CD4-positive, alpha-beta T cell treated with Interleukin-15 for 1 hour (primary cell): Measurements from ENCODE around the gene GPR35.

Source experiments
- DNase-seq: peaks from one replicate; pipeline ENCODE4 v3.0.0-alpha.2; 2020

The GPR35 gene, protein sequence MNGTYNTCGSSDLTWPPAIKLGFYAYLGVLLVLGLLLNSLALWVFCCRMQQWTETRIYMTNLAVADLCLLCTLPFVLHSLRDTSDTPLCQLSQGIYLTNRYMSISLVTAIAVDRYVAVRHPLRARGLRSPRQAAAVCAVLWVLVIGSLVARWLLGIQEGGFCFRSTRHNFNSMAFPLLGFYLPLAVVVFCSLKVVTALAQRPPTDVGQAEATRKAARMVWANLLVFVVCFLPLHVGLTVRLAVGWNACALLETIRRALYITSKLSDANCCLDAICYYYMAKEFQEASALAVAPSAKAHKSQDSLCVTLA

DNA sequence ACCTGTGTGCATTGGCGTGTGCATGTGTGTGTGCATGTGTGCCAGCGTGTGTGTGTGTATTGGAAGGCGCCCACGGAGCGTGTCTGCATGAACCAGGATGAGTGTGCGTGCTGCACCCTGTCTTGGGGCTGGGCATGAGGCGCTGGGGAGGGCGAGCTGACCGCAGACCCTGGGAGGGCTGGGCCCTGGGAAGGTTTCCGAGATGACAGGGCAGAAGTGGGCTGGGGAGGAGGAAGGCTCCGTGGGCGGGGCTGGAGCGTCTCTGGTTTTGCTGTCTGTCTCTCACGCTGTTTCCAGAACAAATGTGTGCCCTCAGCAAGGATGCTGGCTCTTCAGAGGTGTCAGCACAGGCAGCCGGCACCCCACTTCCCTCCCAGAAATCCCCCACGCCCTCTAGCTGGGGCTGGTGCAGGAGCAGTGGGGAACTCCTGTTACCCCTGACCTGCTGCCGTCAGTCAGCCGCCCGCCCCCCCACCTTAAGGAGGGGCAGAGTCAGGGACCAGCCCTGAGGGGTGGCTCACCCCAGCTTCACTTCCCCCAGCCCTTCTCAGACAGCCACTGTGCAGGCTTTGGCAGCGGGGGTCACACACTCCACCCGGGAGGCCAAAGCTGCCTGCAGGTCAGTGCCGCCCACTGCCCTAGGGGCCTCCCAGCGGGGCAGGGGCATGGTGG, at the start of gene GPR35:
Gene GPR35 (plus strand): TSS at position 531 of the 672 bp plus-strand sequence. CDS start 4,473 bp downstream, outside the sequence.
- peak; percentile 94 for DNase-seq

DNA sequence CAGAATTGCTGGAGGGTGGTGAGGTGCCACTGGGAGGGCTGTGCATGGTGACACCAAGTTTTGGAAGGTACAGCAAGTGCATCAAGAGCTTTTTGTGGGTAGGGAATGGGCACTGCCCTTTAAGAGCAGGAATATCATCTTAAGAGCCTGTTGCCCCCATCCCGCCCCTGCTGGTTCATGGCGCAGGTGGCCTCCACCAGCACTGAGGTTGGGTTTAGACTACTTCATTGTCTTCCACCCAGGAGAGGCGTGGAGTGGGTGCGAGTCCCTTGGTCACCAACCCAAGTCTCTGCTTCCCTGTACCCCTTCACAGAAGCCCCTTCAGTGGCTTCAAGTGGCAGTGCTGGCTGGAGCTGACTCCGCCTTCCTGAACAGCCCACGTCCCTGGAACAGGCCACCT, 49.2 kb upstream of the GPR35 start:
- no peak for DNase-seq

GRCh38 chr2:240576436-240577205, 48.7 kb upstream of the GPR35 start:
- DNase-seq: no peak

DNA sequence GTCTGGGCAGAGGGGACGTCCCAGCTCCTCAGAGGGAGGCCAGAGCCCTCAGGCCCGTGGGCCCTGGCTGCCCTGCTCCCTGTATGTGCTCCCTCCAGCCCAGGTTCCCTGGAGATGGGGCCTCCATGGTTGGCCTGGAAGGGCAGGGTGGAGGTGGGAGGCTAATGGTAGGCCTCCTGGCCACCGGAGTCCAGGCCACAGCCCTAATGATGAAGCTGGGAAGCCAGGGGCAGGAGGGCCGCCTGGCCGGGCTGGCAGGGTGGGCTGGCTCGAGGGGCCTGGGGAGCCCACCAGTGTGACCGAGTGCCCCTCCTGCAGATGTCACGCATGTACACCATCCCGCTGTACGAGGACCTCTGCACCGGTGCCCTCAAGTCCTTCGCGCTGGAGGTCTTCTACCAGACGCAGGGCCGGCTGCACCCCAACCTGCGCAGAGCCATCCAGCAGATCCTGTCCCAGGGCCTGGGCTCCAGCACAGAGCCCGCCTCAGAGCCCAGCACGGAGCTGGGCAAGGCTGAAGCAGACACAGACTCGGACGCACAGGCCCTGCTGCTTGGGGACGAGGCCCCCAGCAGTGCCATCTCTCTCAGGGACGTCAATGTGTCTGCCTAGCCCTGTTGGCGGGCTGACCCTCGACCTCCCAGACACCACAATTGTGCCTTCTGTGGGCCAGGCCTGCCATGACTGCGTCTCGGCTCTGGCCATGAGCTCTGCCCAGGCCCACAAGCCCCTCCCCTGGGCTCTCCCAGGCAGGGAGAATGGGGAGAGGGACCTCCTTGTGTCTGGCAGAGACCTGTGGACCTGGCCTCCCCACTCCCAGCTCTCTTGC, 47.8 kb upstream of the GPR35 start:
- DNase-seq: no peak

- DNase-seq: no peak
Measured at GRCh38 chr2:240578110-240578450, 47.2 kb upstream of the GPR35 start.

GRCh38 chr2:240578488-240578887, 46.8 kb upstream of the GPR35 start:
- DNase-seq: no peak

GRCh38 chr2:240579071-240579762, 46.1 kb upstream of the GPR35 start:
- DNase-seq: no peak

- peak; percentile 74 for DNase-seq
Measured at GRCh38 chr2:240579771-240580614, 45.3 kb upstream of the GPR35 start.

GRCh38 chr2:240581811-240582210, 43.5 kb upstream of the GPR35 start:
- DNase-seq: no peak

DNA sequence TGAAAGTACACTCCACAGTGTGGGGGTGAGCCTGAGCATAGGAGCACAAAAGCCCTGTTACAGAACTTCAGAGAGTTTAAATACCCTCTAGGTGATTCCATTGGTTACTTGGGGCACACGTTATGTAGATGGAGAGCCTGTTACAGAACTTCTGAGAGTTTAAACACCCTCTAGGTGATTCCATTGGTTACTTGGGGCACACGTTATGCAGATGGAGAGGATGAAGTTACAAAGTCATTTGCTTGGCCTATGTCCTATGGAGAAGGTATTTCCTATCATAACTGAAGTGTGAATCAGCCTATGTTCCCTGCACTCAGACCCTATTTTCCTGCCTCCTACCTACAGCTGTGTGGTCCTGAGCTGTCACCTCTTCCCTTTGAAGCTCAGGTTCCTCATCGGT, 42.5 kb upstream of the GPR35 start:
- DNase-seq: no peak

- DNase-seq: no peak
Measured at GRCh38 chr2:240583774-240584173, 41.5 kb upstream of the GPR35 start.

GRCh38 chr2:240584486-240585031, 40.7 kb upstream of the GPR35 start:
- peak; percentile 68 for DNase-seq

GRCh38 chr2:240585101-240585500, 40.2 kb upstream of the GPR35 start:
- no peak for DNase-seq

GRCh38 chr2:240585681-240586197, 39.5 kb upstream of the GPR35 start:
- DNase-seq: no peak

GRCh38 chr2:240586198-240586918, 38.9 kb upstream of the GPR35 start, which contains the start of gene CAPN10:
CAPN10 (plus strand) TSS chr2:240586734; CDS start chr2:240586912, 178 bp downstream.
- peak; percentile 95 for DNase-seq

DNA sequence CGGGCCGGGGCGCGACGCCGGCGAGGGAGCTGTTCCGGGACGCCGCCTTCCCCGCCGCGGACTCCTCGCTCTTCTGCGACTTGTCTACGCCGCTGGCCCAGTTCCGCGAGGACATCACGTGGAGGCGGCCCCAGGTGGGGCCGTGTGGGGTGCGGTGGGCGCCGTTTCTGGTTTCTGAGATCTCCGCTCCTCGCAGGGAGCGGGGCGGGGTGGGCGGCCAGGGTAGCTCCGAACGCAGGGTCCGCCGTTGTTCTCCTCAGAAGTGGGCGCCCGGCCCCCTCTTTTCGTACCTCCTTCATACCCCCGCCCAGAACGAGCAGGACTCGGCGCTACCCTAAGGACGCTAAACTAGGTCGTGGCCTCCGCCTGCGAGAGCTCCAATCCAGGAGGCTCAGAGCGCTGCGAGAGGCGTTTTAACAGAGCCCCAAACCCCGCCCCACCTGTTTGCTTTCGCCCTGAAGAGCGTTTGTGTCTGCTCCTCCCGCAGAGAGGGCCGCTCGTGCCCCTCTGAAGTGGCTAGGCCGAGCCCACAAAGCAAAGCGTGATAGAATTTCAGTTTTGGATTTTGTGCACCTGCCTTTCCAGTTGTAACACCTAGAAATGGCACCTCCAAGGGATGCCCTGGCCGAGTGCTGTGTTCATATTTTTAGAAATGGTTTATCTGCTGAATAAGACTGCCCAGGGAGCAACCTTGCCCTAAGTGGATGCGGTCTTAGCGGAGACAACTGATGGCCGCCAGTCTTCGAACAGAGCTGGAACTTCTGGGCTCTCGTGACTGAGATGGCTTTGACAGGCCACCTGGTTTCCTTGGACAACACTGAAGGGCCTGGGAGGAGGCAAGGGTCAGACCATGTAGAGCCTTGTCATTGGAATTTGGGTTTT, 38.1 kb upstream of the GPR35 start:
- DNase-seq: peak; percentile 38

DNA sequence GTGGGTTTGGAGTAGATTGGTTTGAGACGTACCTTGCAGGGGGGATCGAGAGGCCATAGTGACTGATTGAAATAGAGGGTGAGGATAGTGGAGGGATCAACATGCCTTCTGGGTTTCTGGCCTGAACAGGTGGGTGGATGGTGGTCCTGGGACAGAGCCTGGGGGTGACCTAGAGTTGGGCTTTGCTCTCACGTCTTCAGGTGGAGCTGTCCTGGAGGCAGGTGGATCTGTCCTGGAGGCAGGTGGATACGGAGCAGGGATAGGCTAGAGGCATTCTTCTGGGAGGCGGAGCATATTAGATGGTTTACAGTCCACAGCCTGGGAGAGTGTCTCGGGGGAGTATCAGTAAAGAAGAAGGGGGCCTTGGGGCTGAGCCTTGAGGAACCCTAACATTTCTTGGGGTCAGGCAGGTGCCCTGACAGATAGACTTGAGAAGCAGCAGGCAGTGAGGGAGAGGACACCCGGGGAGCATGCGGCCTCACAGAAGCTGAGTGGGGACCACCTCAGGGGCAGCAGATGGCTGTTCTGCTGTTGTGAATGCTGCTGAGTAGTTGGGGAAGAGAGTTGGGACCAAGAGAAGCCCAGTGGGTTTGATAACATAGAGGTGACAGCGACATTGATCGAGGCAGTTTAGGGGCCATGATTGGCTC, 37.1 kb upstream of the GPR35 start:
- DNase-seq: no peak

- no peak for DNase-seq
Measured at GRCh38 chr2:240588669-240589068, 36.6 kb upstream of the GPR35 start.
